GM12891 (cell line): ENCODE results near the gene NHSL1.

Source experiments
- PAX5 ChIP-seq: IDR thresholded peaks from 2 replicates; pipeline ENCODE4 v1.6.1; 2011; ENCODE audit warnings: low read length, moderate library complexity, mild to moderate bottlenecking; ENCODE audit not compliant: insufficient read depth, severe bottlenecking
- POLR2A ChIP-seq: IDR thresholded peaks from 2 replicates; pipeline ENCODE4 v1.6.1; 2011; ENCODE audit warnings: low read depth, low read length, control low read depth
- POLR2AphosphoS5 ChIP-seq: IDR thresholded peaks from 2 replicates; pipeline ENCODE4 v1.6.1; 2011; ENCODE audit warnings: low read depth, low read length, control low read depth
- POU2F2 ChIP-seq: IDR thresholded peaks from 2 replicates; pipeline ENCODE4 v1.6.1; 2011; ENCODE audit warnings: low read depth, mild to moderate bottlenecking, control low read depth, low read length, moderate library complexity
- SPI1 ChIP-seq: IDR thresholded peaks from 2 replicates; pipeline ENCODE4 v1.6.1; 2011; ENCODE audit warnings: low read depth, low read length, control low read depth
- TAF1 ChIP-seq: IDR thresholded peaks from 2 replicates; pipeline ENCODE4 v1.6.1; 2011; ENCODE audit warnings: low read depth, low read length, control low read depth

DNA sequence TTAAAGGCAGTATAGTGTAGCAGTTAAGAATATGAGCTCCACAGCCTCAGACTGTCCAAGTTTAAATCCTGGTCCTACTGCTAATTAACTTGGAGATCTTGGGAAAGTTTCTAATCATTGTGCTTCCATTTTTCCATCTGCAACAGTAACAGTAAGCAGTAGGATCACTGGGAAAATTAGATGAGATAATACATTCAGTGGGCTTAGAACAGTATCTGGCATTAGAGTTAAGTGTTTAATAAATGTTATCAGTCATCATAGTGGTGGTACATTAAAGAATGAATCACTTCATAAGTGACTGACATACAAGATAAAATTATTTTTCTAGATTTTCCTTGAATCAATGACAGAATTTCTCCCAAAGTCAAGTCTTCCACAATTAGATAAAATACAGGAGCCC is 5.0 kb downstream of the NHSL1 start:
- no peak for TF ChIP-seq POLR2A
- TF ChIP-seq TAF1, result no peak
- no peak for TF ChIP-seq SPI1
- no peak for TF ChIP-seq POLR2AphosphoS5
- no peak for TF ChIP-seq POU2F2
- no peak for TF ChIP-seq PAX5
